ENCODE data around the gene CNGB1.

The CNGB1 gene

GRCh38 chr16:57970970-57971369 is at the start of gene CNGB1:
TSS of gene CNGB1 (minus strand) at chr16:57971128. CDS start at chr16:57967286, 3,842 bp downstream.
- TF ChIP-seq CTCF (IDR thresholded peaks at IDR 0.05; ENCODE audit: insufficient read depth, missing control alignments), result no peak
- no peak for DNase-seq (ENCODE audit: insufficient read length, low spot score)
- FAIRE-seq, result no peak

- FAIRE-seq (no peak), DNase-seq (ENCODE audit: insufficient read length, low spot score) (no peak)
- TF ChIP-seq CTCF (IDR thresholded peaks at IDR 0.05; ENCODE audit: insufficient read depth, missing control alignments), result no peak
Observed at GRCh38 chr16:58019866-58020538, 49.1 kb upstream of the CNGB1 start.

- TF ChIP-seq CTCF (IDR thresholded peaks at IDR 0.05; ENCODE audit: insufficient read depth, missing control alignments), result peak; percentile 11
- DNase-seq (ENCODE audit: insufficient read length, low spot score), result no peak
- no peak for FAIRE-seq
Observed at GRCh38 chr16:58018803-58019202, 47.9 kb upstream of the CNGB1 start.

- TF ChIP-seq CTCF (IDR thresholded peaks at IDR 0.05; ENCODE audit: insufficient read depth, missing control alignments), result no peak
- FAIRE-seq (no peak), DNase-seq (ENCODE audit: insufficient read length, low spot score) (no peak)
Observed at GRCh38 chr16:58016840-58017446, 46.0 kb upstream of the CNGB1 start.

GRCh38 chr16:58013201-58013956 is 42.5 kb upstream of the CNGB1 start:
- FAIRE-seq, result no peak
- TF ChIP-seq CTCF (IDR thresholded peaks at IDR 0.05; ENCODE audit: insufficient read depth, missing control alignments), result no peak

GRCh38 chr16:58012481-58012880 is 41.6 kb upstream of the CNGB1 start:
- no peak for TF ChIP-seq CTCF (IDR thresholded peaks at IDR 0.05; ENCODE audit: insufficient read depth, missing control alignments)
- DNase-seq (ENCODE audit: insufficient read length, low spot score) (no peak), FAIRE-seq (no peak)

More at GRCh38 chr16:58013201-58013956, 42.5 kb upstream of the CNGB1 start:
- DNase-seq (ENCODE audit: insufficient read length, low spot score), result no peak

All from D721Med (cell line).